Mammary epithelial cell (primary cell): ENCODE results near the gene NRL.
"Not testable (repeated sequence)": the region's sequence is repeated elsewhere in the genome, so short reads cannot be mapped to it uniquely, and the experiment has no call there.

ENCODE experiments used
- CTCF ChIP-seq, 2 donors: IDR thresholded peaks in 1 of 2; conservative IDR thresholded peaks in 1 of 2; 2 replicates each; pipeline ENCODE4 v1.5.1; 2011 to 2012; ENCODE audit warnings: inconsistent platforms in 2 of 2, low read length in 2 of 2, mild to moderate bottlenecking in 2 of 2, control low read depth in 1 of 2, low read depth in 1 of 2; ENCODE audit not compliant: insufficient read depth in 1 of 2; ENCODE audit errors: extremely low read depth in 1 of 2
- EZH2 ChIP-seq: IDR thresholded peaks from 2 replicates; pipeline ENCODE4 v1.6.1; 2012; ENCODE audit warnings: low read length, inconsistent platforms, borderline replicate concordance

DNA sequence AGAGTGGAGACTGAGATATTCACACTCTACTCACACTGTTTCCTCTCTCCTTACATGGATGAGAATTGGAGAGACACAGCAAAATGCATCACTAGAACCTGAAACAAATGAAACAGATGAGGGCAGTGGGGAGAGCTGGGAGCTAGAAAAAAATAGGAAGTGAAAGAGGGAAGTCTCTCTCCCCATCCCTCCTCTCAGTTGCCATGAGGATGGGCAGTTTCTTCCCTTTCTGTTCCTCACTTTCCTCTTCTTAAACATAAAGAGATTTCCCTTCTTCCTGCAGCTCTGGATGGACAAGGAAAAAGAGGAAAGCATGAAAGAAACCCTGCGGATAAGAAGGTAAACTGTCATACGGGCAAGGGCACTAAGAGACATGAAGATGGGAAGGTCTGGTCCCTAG is 65.7 kb downstream of the NRL start:
- not testable (repeated sequence) for TF ChIP-seq CTCF (conservative IDR thresholded peaks at IDR 0.05 in 1 of 2, IDR thresholded peaks at IDR 0.05 in 1 of 2; ENCODE audit: extremely low read depth in 1 of 2, insufficient read depth in 1 of 2, low read depth in 1 of 2, low read length in 2 of 2); EZH2
